Gastrocnemius medialis (tissue), 4 donors: ENCODE data around the gene CTNNBL1. TPM values are rescaled to one million over a fixed set of nuclear protein-coding genes. Genes with fewer than 3 reads are reported as not detected.

Experiments used
- ATAC-seq, 2 donors: fragments of 150-250 bp; one replicate each; pipeline ENCODE4 v1.9.1; 2016
- DNase-seq, 2 donors: peaks; one replicate each; pipeline ENCODE4 v3.0.0-alpha.2; 2019
- H3K27ac ChIP-seq, 4 donors: fragments of 200-600 bp; sonication (generic); 1 replicate in 1 of 4; 2 replicates in 3 of 4; pipeline ENCODE4 v1.5.1; 2016 to 2018; ENCODE audit warnings: mild to moderate bottlenecking in 2 of 4, moderate library complexity in 1 of 4
- H3K27me3 ChIP-seq, 3 donors: fragments of 200-600 bp; sonication (generic) in 2 of 3; 1 replicate in 1 of 3; 2 replicates in 2 of 3; pipeline versions ENCODE4 v1.5.1 to v1.6.0; 2016 to 2019; ENCODE audit warnings: mild to moderate bottlenecking in 1 of 3, moderate library complexity in 1 of 3
- H3K36me3 ChIP-seq, 2 donors: fragments of 200-600 bp; sonication (generic) in 1 of 2; one replicate each; pipeline ENCODE4 v1.5.1; 2017 to 2018
- H3K4me1 ChIP-seq, 2 donors: fragments of 200-600 bp; sonication (generic) in 1 of 2; one replicate each; pipeline ENCODE4 v1.5.1; 2016 to 2017; ENCODE audit warnings: mild to moderate bottlenecking in 2 of 2
- H3K4me3 ChIP-seq, 4 donors: fragments of 200-600 bp; sonication (generic) in 3 of 4; 1 replicate in 1 of 4; 2 replicates in 3 of 4; pipeline ENCODE4 v1.5.1; 2016 to 2019; ENCODE audit warnings: mild to moderate bottlenecking in 2 of 4
- H3K9me3 ChIP-seq, 3 donors: fragments of 200-600 bp; sonication (generic) in 2 of 3; 1 replicate in 1 of 3; 2 replicates in 2 of 3; pipeline ENCODE4 v1.5.1; 2016 to 2019
- POLR2A ChIP-seq, 2 donors: fragments of 450-650 bp; IDR thresholded peaks; one replicate each; pipeline ENCODE4 v1.6.1; 2017; ENCODE audit warnings: antibody characterized with exemption in 2 of 2, mild to moderate bottlenecking in 2 of 2, moderate library complexity in 2 of 2
- in situ Hi-C, 4 donors: fragments of 200-750 bp; cut with MboI; loops; one replicate each; pipeline versions ENCODE4 v1.15.0 to v1.8.0; 2017; ENCODE audit warnings: low sequenced_read_pairs in 4 of 4
- intact Hi-C: fragments of 100-400 bp; cut with DNase I; formaldehyde crosslinking; loops from one replicate; pipeline ENCODE4 v1.15.1; 2023; ENCODE audit warnings: low total_unique reads
- total RNA-seq, 4 donors: library from RNA; depleted of rRNA; stranded (reverse); fragments of >200 nt; gene quantifications; one replicate each; pipeline versions ENCODE4 v1.1.0 to v1.2.3, GENCODE V29; 2016
- TF ChIP-seq, protein P1 (sequence below), 5 experiments: fragments of 450-650 bp in 3 of 5; fragments of 200-600 bp in 2 of 5; sonication (generic) in 2 of 5; IDR thresholded peaks in 4 of 5; conservative IDR thresholded peaks in 1 of 5; 1 replicate in 4 of 5; 2 replicates in 1 of 5; pipeline ENCODE4 v1.5.1; 2016 to 2019; ENCODE audit warnings: antibody characterized with exemption in 5 of 5, mild to moderate bottlenecking in 3 of 5, moderate library complexity in 3 of 5

CTNNBL1 gene
- total RNA-seq, 4 donors from 2014 or later: 23.1 to 35.4 (median 30.3) TPM

DNA sequence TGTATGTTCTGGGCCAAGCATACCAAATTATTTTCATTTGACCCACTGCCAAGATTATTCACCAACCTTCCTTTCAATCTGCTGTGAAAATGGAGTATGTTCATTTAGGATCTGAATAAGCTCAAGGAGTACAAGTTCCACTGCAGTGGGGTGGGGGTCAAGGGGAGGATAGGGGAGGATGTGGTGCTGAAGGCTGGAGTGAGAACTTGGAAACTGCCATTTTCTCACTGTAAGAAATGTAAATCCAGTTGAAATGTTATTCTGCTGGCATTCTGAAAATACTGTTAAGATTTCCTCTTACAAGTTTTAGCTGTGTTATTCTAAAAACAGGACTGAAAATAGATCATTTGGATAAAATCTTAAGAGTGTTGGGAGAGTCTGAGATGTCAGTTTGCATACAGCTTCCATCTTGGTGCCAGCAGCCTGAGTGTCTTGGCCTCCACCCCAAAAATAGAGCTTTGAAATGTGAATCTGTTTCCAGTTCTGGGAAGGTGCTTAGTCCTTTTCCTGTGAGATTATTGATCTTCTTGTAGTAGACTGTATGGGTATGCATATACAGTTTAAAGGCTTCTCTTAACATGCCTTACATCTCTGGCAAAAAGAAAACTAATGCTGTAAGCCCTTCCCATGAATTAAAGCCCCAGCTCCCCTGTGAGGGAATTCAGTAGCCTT lies 84.3 kb downstream of the CTNNBL1 start:
- Histone ChIP-seq H3K36me3 (peaks cover 0 to 6% of the 10 kb centered on the region in 2 donors), H3K4me3 (no peak overlapping the region), H3K4me1 (peaks cover 36 to 59% of the 10 kb centered on the region in 2 donors), H3K27me3 (no peaks in the 10 kb centered on the region), H3K9me3 (no peaks in the 10 kb centered on the region), H3K27ac (no peak overlapping the region)
- TF ChIP-seq, protein P1, sequence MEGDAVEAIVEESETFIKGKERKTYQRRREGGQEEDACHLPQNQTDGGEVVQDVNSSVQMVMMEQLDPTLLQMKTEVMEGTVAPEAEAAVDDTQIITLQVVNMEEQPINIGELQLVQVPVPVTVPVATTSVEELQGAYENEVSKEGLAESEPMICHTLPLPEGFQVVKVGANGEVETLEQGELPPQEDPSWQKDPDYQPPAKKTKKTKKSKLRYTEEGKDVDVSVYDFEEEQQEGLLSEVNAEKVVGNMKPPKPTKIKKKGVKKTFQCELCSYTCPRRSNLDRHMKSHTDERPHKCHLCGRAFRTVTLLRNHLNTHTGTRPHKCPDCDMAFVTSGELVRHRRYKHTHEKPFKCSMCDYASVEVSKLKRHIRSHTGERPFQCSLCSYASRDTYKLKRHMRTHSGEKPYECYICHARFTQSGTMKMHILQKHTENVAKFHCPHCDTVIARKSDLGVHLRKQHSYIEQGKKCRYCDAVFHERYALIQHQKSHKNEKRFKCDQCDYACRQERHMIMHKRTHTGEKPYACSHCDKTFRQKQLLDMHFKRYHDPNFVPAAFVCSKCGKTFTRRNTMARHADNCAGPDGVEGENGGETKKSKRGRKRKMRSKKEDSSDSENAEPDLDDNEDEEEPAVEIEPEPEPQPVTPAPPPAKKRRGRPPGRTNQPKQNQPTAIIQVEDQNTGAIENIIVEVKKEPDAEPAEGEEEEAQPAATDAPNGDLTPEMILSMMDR (IDR thresholded peaks at IDR 0.05 in 4 of 5, conservative IDR thresholded peaks at IDR 0.05 in 1 of 5): no peak
- TF ChIP-seq POLR2A (IDR thresholded peaks at IDR 0.05): no peak
- ATAC-seq: no peak
- no peak for DNase-seq
- in situ Hi-C loops: loop anchor here in 2 of 4 donors (25.0 kb wide), 1 partner anchor 209 kb away; no protein-coding TSS in a partner anchor
- intact Hi-C loops: no loop called here

DNA sequence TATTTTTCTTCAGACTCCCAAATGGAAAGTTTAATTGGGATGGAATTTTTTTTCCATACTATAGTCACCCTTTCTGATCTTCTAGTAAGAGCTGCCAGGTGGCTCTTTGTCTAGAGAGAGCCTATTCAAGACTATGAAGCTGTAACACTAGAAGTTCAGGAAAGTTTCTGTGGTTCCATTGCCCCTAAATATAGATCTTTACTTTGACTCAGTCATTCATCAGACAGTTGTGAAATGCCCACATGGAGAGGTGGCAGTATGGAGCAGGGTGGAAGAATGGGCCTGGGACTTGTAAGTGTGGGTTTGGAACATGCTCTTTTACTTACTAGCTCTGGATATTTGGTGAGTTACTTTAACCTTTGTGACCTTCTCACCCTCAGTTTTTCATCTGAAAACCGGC lies 87.8 kb downstream of the CTNNBL1 start:
- peak; percentile 31 to 55 for DNase-seq
- Histone ChIP-seq H3K36me3 (peaks cover 0 to 6% of the 10 kb centered on the region in 2 donors), H3K4me1 (peaks cover 17 to 36% of the 10 kb centered on the region in 2 donors), H3K9me3 (no peaks in the 10 kb centered on the region), H3K27me3 (no peaks in the 10 kb centered on the region), H3K27ac (peak overlapping the region; percentile 65 to 74 (median 69)), H3K4me3 (no peak overlapping the region)
- TF ChIP-seq, protein P1 (IDR thresholded peaks at IDR 0.05 in 4 of 5, conservative IDR thresholded peaks at IDR 0.05 in 1 of 5): peak in 1 of 5 experiments; percentile 16
- no peak for TF ChIP-seq POLR2A (IDR thresholded peaks at IDR 0.05)
- intact Hi-C loops: loop anchor here (2.0 to 5.0 kb wide), 2 partner anchors 54 to 207 kb away; no protein-coding TSS in a partner anchor
- ATAC-seq: peak; percentile 100
- in situ Hi-C loops: loop anchor here in 2 of 4 donors (25.0 kb wide), 1 partner anchor 206 kb away; no protein-coding TSS in a partner anchor

DNA sequence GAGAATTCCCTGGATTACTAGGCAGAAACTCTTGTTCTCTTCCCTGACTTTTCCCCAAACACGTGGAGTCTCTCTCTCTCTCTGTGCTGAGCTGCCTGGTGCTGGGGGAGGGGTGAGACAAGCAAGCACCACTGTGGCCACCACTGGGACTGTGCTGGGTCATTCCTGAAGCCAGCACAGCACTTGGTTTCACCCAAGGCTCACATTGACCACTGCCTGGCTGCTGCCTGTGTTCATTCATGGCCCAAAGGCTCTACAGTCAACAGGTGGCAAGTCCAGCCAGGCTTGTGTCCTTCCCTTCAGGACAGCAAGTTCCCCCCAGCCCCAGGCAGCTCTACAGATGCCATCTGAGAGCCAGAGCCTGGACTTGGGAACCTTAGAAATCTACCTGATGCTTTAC lies 92.2 kb downstream of the CTNNBL1 start:
- Histone ChIP-seq H3K36me3 (peaks cover 0 to 10% of the 10 kb centered on the region in 2 donors), H3K27ac (no peak overlapping the region), H3K27me3 (no peaks in the 10 kb centered on the region), H3K4me1 (peaks cover 12 to 17% of the 10 kb centered on the region in 2 donors), H3K4me3 (no peak overlapping the region), H3K9me3 (no peaks in the 10 kb centered on the region)
- in situ Hi-C loops: loop anchor here in 2 of 4 donors (25.0 kb wide), 1 partner anchor 201 kb away; no protein-coding TSS in a partner anchor
- intact Hi-C loops: no loop called here
- no peak for ATAC-seq
- TF ChIP-seq, protein P1 (IDR thresholded peaks at IDR 0.05 in 4 of 5, conservative IDR thresholded peaks at IDR 0.05 in 1 of 5): no peak
- no peak for TF ChIP-seq POLR2A (IDR thresholded peaks at IDR 0.05)
- peak in 1 of 2 donors; percentile 36 for DNase-seq

DNA sequence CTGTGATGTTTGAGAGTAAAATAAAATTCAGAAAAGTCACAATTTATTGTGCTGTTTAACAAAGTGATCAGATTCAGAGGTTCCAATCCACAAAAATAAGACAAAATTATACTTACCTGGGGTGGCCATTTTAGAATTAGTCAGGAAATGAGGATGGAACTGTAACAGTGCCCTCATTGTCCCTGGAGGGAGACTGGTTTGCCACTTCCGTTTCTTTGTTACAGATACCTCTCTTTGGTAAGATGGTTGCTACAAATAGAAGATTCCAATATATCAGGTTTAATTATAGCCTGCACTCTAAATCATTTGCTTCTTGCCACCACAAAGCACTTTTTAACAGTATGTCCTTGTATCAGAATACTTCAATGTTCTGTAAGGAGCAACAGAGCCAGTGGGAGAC lies 95.6 kb downstream of the CTNNBL1 start:
- Histone ChIP-seq H3K36me3 (peaks cover 0 to 10% of the 10 kb centered on the region in 2 donors), H3K27me3 (no peaks in the 10 kb centered on the region), H3K27ac (no peak overlapping the region), H3K9me3 (no peaks in the 10 kb centered on the region), H3K4me3 (no peak overlapping the region), H3K4me1 (peaks cover 0 to 7% of the 10 kb centered on the region in 2 donors)
- no peak for DNase-seq
- in situ Hi-C loops: loop anchor here in 2 of 4 donors (25.0 kb wide), 1 partner anchor 198 kb away; no protein-coding TSS in a partner anchor
- intact Hi-C loops: no loop called here
- TF ChIP-seq POLR2A (IDR thresholded peaks at IDR 0.05): no peak
- TF ChIP-seq, protein P1 (IDR thresholded peaks at IDR 0.05 in 4 of 5, conservative IDR thresholded peaks at IDR 0.05 in 1 of 5): no peak
- no peak for ATAC-seq
